H9 (cell line): ENCODE results near the gene ZNRF2. TPM values are rescaled to one million over a fixed set of nuclear protein-coding genes. Genes with fewer than 3 reads are reported as not detected.
A peak's percentile ranks its signal among the peaks of the same experiment; 100 is the strongest.

Experiments used
- DNase-seq: peaks from one replicate; pipeline ENCODE4 v3.0.0-alpha.2; 2017
- H2AFZ ChIP-seq: one replicate; pipeline ENCODE4 v1.6.1; 2013; ENCODE audit warnings: mild to moderate bottlenecking, low read length, control low read depth, moderate library complexity
- H2AK5ac ChIP-seq: 2 replicates; pipeline ENCODE4 v1.6.1; 2013; ENCODE audit warnings: low read length, control low read depth, mixed read lengths; ENCODE audit not compliant: insufficient read length
- H2BK120ac ChIP-seq: one replicate; pipeline ENCODE4 v1.6.1; 2013; ENCODE audit warnings: low read depth, mild to moderate bottlenecking, low read length, control low read depth, inconsistent platforms; ENCODE audit not compliant: poor library complexity, severe bottlenecking
- H2BK12ac ChIP-seq: 2 replicates; pipeline ENCODE4 v1.6.1; 2013; ENCODE audit warnings: low read length, control low read depth, mixed read lengths, low read depth; ENCODE audit not compliant: insufficient read length
- H2BK15ac ChIP-seq: 2 replicates; pipeline ENCODE4 v1.6.1; 2013; ENCODE audit warnings: low read depth, low read length, control low read depth
- H2BK20ac ChIP-seq: one replicate; pipeline ENCODE4 v1.6.1; 2013; ENCODE audit warnings: low read depth, mild to moderate bottlenecking, low read length, control low read depth, inconsistent platforms; ENCODE audit not compliant: poor library complexity, severe bottlenecking
- H2BK5ac ChIP-seq: 2 replicates; pipeline ENCODE4 v1.6.1; 2013; ENCODE audit warnings: low read length, control low read depth, mixed read lengths; ENCODE audit not compliant: insufficient read length
- H3K14ac ChIP-seq: 2 replicates; pipeline ENCODE4 v1.6.1; 2013; ENCODE audit warnings: low read length, control low read depth; ENCODE audit not compliant: insufficient read depth
- H3K18ac ChIP-seq: 2 replicates; pipeline ENCODE4 v1.6.1; 2013; ENCODE audit warnings: low read depth, mild to moderate bottlenecking, mixed read lengths, low read length, control low read depth; ENCODE audit not compliant: insufficient read length
- H3K23ac ChIP-seq: 2 replicates; pipeline ENCODE4 v1.6.1; 2013; ENCODE audit warnings: low read length, control low read depth, mixed read lengths, low read depth; ENCODE audit not compliant: insufficient read length
- H3K23me2 ChIP-seq: 2 replicates; pipeline ENCODE4 v1.6.1; 2013; ENCODE audit warnings: low read depth, mild to moderate bottlenecking, mixed read lengths, low read length, control low read depth; ENCODE audit not compliant: insufficient read length, poor library complexity, severe bottlenecking
- H3K27ac ChIP-seq: 2 replicates; pipeline ENCODE4 v1.5.1; 2013; ENCODE audit warnings: low read length, control low read depth, mixed read lengths, low read depth; ENCODE audit not compliant: insufficient read length
- H3K27me3 ChIP-seq: 2 replicates; pipeline ENCODE4 v1.6.1; 2013; ENCODE audit warnings: low read length, control low read depth, inconsistent platforms; ENCODE audit not compliant: insufficient read depth
- H3K4ac ChIP-seq: 2 replicates; pipeline ENCODE4 v1.6.1; 2013; ENCODE audit warnings: low read depth, mild to moderate bottlenecking, control low read depth, inconsistent platforms, low read length, moderate library complexity
- H3K4me1 ChIP-seq: 2 replicates; pipeline ENCODE4 v1.6.1; 2013; ENCODE audit warnings: low read length, control low read depth, inconsistent platforms; ENCODE audit not compliant: insufficient read depth
- H3K4me2 ChIP-seq: 2 replicates; pipeline ENCODE4 v1.6.1; 2013; ENCODE audit warnings: low read length, control low read depth, mixed read lengths; ENCODE audit not compliant: insufficient read length, insufficient read depth
- H3K56ac ChIP-seq: 2 replicates; pipeline ENCODE4 v1.6.1; 2013; ENCODE audit warnings: low read depth, mild to moderate bottlenecking, mixed read lengths, low read length, control low read depth; ENCODE audit not compliant: insufficient read length
- H3K79me1 ChIP-seq: 2 replicates; pipeline ENCODE4 v1.6.1; 2013; ENCODE audit warnings: low read depth, mild to moderate bottlenecking, moderate library complexity, low read length, control low read depth, inconsistent platforms; ENCODE audit not compliant: insufficient read depth, poor library complexity, severe bottlenecking
- H3K79me2 ChIP-seq: 2 replicates; pipeline ENCODE4 v1.6.1; 2013; ENCODE audit warnings: low read length, control low read depth, inconsistent platforms; ENCODE audit not compliant: insufficient read depth
- H3K9ac ChIP-seq: 2 replicates; pipeline ENCODE4 v1.6.1; 2013; ENCODE audit warnings: low read length, control low read depth, mixed read lengths; ENCODE audit not compliant: insufficient read length; ENCODE audit errors: extremely low read depth
- H3K9me3 ChIP-seq: one replicate; pipeline ENCODE4 v1.6.1; 2013; ENCODE audit warnings: low read depth, low read length, inconsistent platforms; ENCODE audit not compliant: control insufficient read depth
- H3T11ph ChIP-seq: one replicate; pipeline ENCODE4 v1.6.1; 2013; ENCODE audit warnings: mild to moderate bottlenecking, low read length, control low read depth, inconsistent platforms
- H4K20me1 ChIP-seq: one replicate; pipeline ENCODE4 v1.6.1; 2013; ENCODE audit not compliant: control insufficient read depth, insufficient read length, insufficient read depth
- H4K5ac ChIP-seq: 2 replicates; pipeline ENCODE4 v1.6.1; 2013; ENCODE audit warnings: low read depth, mild to moderate bottlenecking, mixed read lengths, low read length, control low read depth; ENCODE audit not compliant: insufficient read length
- H4K8ac ChIP-seq: replicated peaks from 2 replicates; pipeline ENCODE4 v1.6.1; 2013; ENCODE audit warnings: low read length, control low read depth, mixed read lengths, low read depth; ENCODE audit not compliant: insufficient read length
- H4K91ac ChIP-seq: 2 replicates; pipeline ENCODE4 v1.6.1; 2013; ENCODE audit warnings: low read depth, mild to moderate bottlenecking, moderate library complexity, mixed read lengths, low read length, control low read depth; ENCODE audit not compliant: insufficient read length
- H3K27ac Mint-ChIP-seq, 3 experiments: 2 replicates in 2 of 3; 3 replicates in 1 of 3; pipeline ENCODE4 v1.8.0; 2020 to 2021; ENCODE audit warnings: mixed read lengths in 3 of 3, mild to moderate bottlenecking in 1 of 3, moderate library complexity in 1 of 3
- H3K27me3 Mint-ChIP-seq: 2 replicates; pipeline ENCODE4 v1.8.0; 2021; ENCODE audit warnings: low read depth, mild to moderate bottlenecking, moderate library complexity, mixed read lengths
- H3K36me3 Mint-ChIP-seq, 3 experiments: 2 replicates in 2 of 3; 3 replicates in 1 of 3; pipeline ENCODE4 v1.8.0; 2020 to 2021; ENCODE audit warnings: low read depth in 3 of 3, mixed read lengths in 3 of 3; ENCODE audit not compliant: insufficient read depth in 1 of 3
- H3K4me1 Mint-ChIP-seq, 2 experiments: 2 replicates each; pipeline ENCODE4 v1.8.0; 2020; ENCODE audit warnings: mixed read lengths in 2 of 2
- H3K4me3 Mint-ChIP-seq, 2 experiments: 2 replicates in 1 of 2; 3 replicates in 1 of 2; pipeline ENCODE4 v1.8.0; 2020 to 2021; ENCODE audit warnings: mild to moderate bottlenecking in 2 of 2, mixed read lengths in 2 of 2, moderate library complexity in 1 of 2
- H3K9me3 Mint-ChIP-seq, 2 experiments: 2 replicates in 1 of 2; 3 replicates in 1 of 2; pipeline ENCODE4 v1.8.0; 2020; ENCODE audit warnings: mild to moderate bottlenecking in 2 of 2, mixed read lengths in 2 of 2, moderate library complexity in 1 of 2
- WGBS: extraction: QIAGEN DNeasy Blood & Tissue Kit; methylation state at CpG from one replicate; pipeline ENCODE4 v1.1.7; 2013; ENCODE audit warnings: missing lambda C conversion rate, low lambda C conversion rate, mixed read lengths; ENCODE audit not compliant: insufficient read length; ENCODE audit errors: extremely low coverage; 5-methylcytosine and 5-hydroxymethylcytosine counted together
- microRNA-seq: library from miRNA; unstranded; fragments of <30 nt; microRNA quantifications from one replicate; pipeline ENCODE4, GENCODE V29; 2020; ENCODE audit warnings: borderline microRNAs expressed
- total RNA-seq: library from RNA; stranded (reverse); gene quantifications from 2 replicates; pipeline ENCODE4 v1.2.1, GENCODE V29; 2021
- TF ChIP-seq, protein P1 (sequence below): fragments of 200-600 bp; sonication (generic); conservative IDR thresholded peaks from 3 replicates; pipeline ENCODE4 v1.8.0; 2021; ENCODE audit warnings: antibody characterized with exemption, mild to moderate bottlenecking

Gene ZNRF2
- total RNA-seq, 1 experiment from 2014 or later: 16.5 TPM

GRCh38 chr7:30413864-30414263 lies 129.5 kb downstream of the ZNRF2 start:
- H3T11ph ChIP-seq: no peak overlapping the region
- Mint-ChIP-seq H3K4me1 (peaks cover 2 to 3% of the 10 kb centered on the region in 2 experiments; a peak in 2 of 4 replicates), H3K27me3 (no peaks in the 10 kb centered on the region; the same call in 1 of the 2 replicates), H3K9me3 (peaks cover 12 to 14% of the 10 kb centered on the region in 2 experiments), H3K27ac (peak overlapping the region in 1 of 3 experiments; percentile 31; a peak in 1 of 7 replicates), H3K36me3 (peaks cover 7 to 13% (median 12%) of the 10 kb centered on the region in 3 experiments), H3K4me3 (no peak overlapping the region)
- H4K8ac ChIP-seq: no peak overlapping the region
- no peaks in the 10 kb centered on the region for H3K9me3 ChIP-seq
- no peak overlapping the region for H2AFZ ChIP-seq
- H3K27ac ChIP-seq: no peak overlapping the region
- no peaks in the 10 kb centered on the region for H3K4me1 ChIP-seq
- no peaks in the 10 kb centered on the region for H3K27me3 ChIP-seq
- no peak overlapping the region for H3K14ac ChIP-seq
- no peak overlapping the region for H4K5ac ChIP-seq
- no peaks in the 10 kb centered on the region for H3K79me1 ChIP-seq
- H3K9ac ChIP-seq: no peak overlapping the region
- H3K4ac ChIP-seq: no peak overlapping the region
- no peak overlapping the region for H2BK15ac ChIP-seq
- no peaks in the 10 kb centered on the region for H3K79me2 ChIP-seq
- no peak overlapping the region for H2BK12ac ChIP-seq
- TF ChIP-seq, protein P1, sequence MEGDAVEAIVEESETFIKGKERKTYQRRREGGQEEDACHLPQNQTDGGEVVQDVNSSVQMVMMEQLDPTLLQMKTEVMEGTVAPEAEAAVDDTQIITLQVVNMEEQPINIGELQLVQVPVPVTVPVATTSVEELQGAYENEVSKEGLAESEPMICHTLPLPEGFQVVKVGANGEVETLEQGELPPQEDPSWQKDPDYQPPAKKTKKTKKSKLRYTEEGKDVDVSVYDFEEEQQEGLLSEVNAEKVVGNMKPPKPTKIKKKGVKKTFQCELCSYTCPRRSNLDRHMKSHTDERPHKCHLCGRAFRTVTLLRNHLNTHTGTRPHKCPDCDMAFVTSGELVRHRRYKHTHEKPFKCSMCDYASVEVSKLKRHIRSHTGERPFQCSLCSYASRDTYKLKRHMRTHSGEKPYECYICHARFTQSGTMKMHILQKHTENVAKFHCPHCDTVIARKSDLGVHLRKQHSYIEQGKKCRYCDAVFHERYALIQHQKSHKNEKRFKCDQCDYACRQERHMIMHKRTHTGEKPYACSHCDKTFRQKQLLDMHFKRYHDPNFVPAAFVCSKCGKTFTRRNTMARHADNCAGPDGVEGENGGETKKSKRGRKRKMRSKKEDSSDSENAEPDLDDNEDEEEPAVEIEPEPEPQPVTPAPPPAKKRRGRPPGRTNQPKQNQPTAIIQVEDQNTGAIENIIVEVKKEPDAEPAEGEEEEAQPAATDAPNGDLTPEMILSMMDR: no peak
- no peaks in the 10 kb centered on the region for H4K20me1 ChIP-seq
- no peak overlapping the region for H2BK5ac ChIP-seq
- WGBS: no CpG with 5 or more reads among the region's 7 CpGs
- DNase-seq: no peak
- no peak overlapping the region for H3K56ac ChIP-seq
- H3K18ac ChIP-seq: no peak overlapping the region
- no peak overlapping the region for H4K91ac ChIP-seq
- no peak overlapping the region for H3K23ac ChIP-seq
- H2BK20ac ChIP-seq: no peak overlapping the region
- no peak overlapping the region for H3K4me2 ChIP-seq
- no peak overlapping the region for H2AK5ac ChIP-seq
- no peak overlapping the region for H2BK120ac ChIP-seq
- H3K23me2 ChIP-seq: no peaks in the 10 kb centered on the region

Small RNA genes lying within 50 kb of the gene (microRNA-seq; reads per million reads assigned to microRNA genes)
- gene MIR550A1 (not detected), gene MIR550B1 (not detected)

Other genes starting within 250 kb of the ZNRF2 start
- gene MTURN, start 149.6 kb upstream of the ZNRF2 start, total RNA-seq: 3.4 and 5.5 TPM in 2 replicates
- gene NOD1, start 194.2 kb downstream of the ZNRF2 start, total RNA-seq: 4.9 and 5.3 TPM in 2 replicates
- gene GGCT, start 220.2 kb downstream of the ZNRF2 start, total RNA-seq: 84.9 and 85.0 TPM in 2 replicates